HG03521 (cell line): Measurements from ENCODE around the gene PLEKHM3.

Source experiments
- ATAC-seq: cut with Tn5 transposase; IDR thresholded peaks from one replicate; pipeline ENCODE4 v1.9.1; 2021; ENCODE audit warnings: mild to moderate bottlenecking, moderate library complexity; ENCODE audit not compliant: unreplicated experiment

The PLEKHM3 gene

GRCh38 chr2:207868855-207869596, 156.3 kb downstream of the PLEKHM3 start:
- ATAC-seq: no peak

DNA sequence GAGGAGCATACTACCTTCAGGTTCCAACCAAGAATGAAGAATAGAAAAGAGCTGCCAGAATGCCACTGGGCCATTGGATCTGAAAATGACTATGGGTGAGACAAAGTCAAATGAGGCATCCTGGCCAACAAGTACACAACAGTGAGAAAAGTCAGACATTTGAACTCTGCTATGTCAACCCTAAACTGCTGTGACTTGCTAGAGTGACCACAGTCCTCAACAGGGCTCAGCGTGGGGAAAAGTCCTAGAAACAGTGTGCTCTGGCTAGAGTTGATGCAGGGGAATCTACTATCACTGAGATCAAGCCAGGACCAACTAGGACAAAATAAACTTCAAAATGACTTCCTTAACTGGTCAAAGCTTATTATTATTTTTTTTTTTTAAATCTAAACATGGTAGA, 157.4 kb downstream of the PLEKHM3 start:
- ATAC-seq: no peak

DNA sequence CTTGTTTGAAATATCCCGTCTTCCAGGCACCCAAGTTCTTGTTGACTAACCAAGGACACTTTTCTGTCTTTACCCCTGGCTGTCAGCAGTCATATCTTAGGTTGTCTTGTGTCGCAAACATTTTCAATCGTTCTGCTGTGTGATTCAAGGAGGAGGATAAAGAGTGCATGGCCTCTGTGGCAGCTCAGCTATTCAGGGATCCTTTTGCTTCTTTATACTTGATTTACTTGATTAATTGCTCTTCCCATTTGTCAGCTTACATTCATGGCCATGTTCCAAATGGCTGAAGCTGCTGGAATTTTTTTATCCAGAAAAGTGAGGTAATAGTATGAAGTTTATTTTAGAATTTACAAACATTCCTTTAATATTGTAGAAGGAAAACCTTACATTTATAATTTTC, 158.3 kb downstream of the PLEKHM3 start:
- ATAC-seq: no peak

DNA sequence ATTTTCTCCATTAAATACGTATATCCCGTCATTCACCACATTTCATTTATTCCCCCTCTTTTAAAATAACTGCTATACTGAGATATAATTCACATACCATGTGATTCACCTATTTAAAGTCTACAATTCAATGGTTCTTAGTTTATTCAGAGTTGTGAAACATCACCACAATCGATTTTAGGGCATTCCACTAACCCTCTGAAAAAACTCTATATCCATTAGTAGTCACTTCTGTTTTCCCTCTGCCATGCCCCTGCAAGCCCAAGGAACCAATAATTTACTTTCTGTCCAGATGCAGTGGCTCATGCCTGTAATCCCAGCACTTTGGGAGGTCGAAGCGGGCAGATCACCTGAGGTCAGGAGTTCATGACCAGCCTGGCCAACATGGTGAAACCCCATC, 160.1 kb downstream of the PLEKHM3 start:
- no peak for ATAC-seq

DNA sequence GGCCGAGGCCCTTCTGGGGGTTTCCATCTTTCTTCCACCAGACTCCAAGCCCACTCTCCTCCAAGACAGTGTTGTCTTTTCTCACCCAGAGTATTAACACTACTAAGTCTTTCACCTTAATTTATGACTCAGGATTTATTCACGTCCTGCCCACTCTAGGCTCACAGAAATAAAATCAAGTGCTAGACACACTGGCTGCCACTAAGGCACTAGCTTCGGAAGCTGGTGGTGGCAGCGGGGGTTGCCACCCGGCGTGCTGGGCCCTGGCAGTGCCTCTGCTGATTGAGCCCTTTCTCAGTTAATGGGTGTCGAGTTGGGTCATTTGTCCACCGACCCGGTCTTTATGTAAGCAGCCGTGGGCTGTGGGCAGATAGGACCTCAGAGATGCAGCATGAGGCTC, 162.0 kb downstream of the PLEKHM3 start:
- ATAC-seq: no peak

DNA sequence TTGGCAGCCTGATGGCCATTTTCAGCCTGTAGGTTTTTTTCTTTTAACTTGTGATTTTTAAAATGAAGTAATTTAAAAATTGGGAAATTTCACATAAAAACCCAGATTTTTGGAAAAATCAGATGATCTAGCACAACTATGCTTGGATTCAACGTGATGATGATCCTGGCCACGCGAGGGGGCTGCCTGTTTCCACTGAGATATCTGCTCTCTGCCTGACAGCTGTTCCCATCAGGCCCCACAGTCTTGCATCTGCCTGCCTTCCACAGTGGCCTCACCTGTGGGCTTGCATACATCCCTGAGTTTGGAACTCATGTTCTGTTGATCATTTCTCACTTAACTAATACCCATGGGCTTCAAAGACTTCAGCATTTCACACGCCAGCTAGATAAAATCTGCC, 163.5 kb downstream of the PLEKHM3 start:
- no peak for ATAC-seq

GRCh38 chr2:207860685-207861084, 164.6 kb downstream of the PLEKHM3 start:
- ATAC-seq: no peak

- no peak for ATAC-seq
Observed at GRCh38 chr2:207855591-207855990, 169.7 kb downstream of the PLEKHM3 start.

DNA sequence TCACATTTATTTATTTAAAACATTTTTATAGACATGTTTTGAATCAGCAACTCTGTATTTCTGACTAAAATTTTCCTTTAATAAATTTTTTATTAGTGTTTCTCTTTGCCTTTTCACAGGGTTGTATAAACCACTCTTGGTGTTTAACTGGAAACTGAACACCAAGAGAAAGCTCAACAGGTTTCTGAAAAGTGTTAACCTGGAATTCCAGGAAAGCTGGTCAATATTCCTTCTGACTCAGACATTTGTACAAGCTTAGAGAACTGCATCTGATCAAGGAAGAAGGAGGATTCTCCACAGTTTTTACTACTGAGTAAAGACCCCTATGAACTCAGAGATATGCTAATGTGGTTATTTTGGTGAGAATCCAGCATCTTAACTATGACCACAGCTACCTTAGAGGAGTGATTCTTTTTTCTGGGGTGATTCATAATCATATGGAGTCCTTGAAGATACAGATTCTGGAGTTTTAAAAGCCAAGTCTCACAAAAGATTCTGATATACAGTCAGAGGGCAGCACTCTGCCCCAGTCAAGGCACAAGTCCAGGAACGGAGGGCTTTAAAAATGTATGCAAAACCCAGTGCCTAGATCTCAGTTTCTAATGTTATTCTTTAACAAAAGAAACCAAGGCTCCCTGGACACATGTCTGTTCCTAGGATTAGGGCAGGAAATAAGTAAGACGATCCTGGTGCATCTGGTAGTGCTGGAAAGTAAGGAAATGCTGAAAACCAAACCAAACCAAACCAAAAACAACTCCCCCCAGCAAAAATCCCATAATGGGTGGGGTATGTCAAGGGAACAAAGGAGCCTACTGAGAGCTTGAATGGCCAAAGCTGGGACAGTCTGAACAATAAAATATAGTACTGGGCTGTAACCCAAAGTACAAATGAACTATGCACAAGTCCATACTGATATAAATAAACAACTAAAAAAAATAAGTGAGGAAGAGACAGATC, 170.6 kb downstream of the PLEKHM3 start:
- ATAC-seq: no peak

GRCh38 chr2:207852791-207853190, 172.5 kb downstream of the PLEKHM3 start:
- ATAC-seq: no peak

DNA sequence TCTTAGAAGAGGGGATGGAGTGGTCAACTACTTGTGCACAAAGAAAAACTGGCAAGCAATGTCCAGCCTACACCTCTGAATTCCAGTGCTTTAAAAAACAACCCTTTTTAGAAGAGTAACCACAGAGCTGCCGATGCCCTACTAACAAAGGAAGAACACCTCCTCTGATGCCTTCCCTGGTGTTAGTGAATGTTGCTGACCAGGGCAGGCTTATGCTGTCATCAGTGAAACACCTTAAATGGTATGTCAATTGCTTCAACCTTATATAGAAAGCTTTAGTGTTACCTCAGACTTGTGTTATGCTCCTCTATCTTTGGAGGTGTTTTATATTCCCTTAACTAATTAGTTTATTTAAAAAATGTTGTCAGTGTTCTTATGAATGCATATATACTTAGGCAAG, 175.9 kb downstream of the PLEKHM3 start:
- no peak for ATAC-seq

DNA sequence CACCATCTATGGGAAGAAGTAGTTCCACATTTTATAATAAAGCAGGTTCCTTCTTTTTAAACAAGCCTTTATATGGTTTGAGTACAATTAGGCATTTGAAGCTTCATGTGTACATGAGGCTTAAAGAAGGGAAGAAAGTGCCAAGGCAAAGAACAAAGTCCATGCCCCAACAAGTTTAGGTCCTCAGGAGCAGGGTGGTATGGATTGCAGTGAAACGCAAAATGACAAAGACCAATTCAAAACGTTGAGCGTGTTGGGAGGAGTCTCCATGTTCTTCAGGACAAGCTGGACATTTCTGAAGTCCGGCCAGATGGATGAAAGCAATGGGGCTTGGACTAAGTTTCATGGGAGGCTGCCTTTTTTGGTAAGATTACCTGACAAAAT, 176.8 kb downstream of the PLEKHM3 start:
- no peak for ATAC-seq

DNA sequence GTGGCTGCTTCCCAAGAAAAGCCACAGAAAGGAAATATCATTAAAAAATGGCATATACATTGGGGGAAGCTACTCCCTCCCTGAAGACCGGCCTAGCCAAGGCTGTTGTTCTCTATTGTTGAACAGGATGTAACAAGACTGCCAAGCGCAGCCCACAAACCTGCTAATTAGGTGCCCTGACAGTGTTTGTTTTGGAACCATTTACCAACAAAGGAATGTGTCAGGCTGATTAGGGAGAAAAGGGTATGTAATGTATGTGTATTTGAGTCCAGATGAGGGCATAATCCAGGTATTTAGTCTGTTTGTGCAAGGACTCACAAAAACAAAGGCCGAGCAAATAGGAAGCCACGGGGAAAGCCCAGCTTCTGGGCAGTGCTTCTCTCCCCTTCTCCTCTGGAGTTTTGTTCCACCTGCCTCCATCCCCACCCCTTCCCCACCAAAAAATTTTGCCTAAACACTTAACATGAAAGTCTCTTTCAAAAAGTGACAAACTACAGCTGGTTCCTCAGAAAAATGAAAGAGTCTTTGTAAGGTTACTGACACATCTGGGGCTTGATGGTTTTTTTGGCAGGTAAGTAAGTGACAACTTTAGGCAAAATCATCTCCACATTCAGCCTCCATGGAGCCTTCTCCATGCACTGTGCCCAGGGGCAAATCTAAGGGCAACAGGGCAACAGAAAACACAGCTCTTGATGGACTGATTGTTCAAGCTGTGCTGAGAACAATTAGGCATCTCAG, 177.4 kb downstream of the PLEKHM3 start:
- no peak for ATAC-seq

GRCh38 chr2:207847098-207847806, 178.1 kb downstream of the PLEKHM3 start:
- ATAC-seq: no peak

DNA sequence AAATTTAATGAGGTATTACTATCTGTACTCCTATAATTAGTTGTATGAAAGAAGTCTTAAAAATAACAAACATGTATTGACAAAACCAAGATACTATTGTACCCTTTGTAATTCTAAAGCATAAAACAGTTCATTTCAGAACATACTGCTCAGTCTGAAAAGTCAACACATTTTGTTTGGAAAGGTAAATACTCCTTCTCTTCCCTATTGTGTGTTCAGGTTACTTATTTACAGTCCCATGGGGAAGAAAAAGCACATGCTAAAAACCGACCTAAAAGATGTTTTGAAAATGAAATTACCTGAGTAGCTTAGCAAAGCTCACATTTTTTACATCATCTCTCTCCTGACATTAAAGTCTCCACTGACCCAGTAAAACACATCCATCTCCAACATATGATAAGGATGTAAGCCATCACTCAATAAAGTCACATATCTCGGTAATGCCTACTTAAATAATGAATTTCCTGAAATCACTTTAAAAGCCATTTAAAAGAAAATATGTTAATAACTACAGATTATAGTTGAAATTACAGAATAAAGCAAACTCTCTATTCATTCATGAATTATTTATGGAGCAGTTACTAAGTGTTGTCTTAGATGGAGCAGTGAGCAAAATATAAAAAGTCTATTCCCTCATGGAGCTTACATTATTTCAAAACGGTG, 180.0 kb downstream of the PLEKHM3 start:
- ATAC-seq: no peak

GRCh38 chr2:207844648-207845047, 180.7 kb downstream of the PLEKHM3 start:
- no peak for ATAC-seq

GRCh38 chr2:207840101-207840500, 185.2 kb downstream of the PLEKHM3 start:
- ATAC-seq: no peak

- ATAC-seq: no peak
Observed at GRCh38 chr2:207839575-207839974, 185.8 kb downstream of the PLEKHM3 start.

DNA sequence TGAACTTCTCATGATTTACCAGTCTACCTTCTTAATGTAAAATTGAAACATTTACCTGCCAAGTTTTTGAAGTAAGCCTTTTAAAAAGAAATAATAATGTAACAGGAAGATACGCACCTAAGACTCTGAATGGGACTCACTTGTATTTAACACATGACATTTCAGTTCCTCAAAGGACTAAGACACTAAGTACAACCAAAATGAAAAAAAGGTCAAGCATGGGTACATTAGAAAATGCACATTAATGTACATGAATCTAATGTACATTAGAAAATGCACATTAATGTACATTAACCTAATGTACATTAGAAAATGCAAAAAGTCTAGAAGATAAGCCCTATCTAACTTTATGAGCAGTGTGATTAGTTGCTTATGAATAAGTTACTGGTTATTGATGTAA, 186.3 kb downstream of the PLEKHM3 start:
- ATAC-seq: no peak

DNA sequence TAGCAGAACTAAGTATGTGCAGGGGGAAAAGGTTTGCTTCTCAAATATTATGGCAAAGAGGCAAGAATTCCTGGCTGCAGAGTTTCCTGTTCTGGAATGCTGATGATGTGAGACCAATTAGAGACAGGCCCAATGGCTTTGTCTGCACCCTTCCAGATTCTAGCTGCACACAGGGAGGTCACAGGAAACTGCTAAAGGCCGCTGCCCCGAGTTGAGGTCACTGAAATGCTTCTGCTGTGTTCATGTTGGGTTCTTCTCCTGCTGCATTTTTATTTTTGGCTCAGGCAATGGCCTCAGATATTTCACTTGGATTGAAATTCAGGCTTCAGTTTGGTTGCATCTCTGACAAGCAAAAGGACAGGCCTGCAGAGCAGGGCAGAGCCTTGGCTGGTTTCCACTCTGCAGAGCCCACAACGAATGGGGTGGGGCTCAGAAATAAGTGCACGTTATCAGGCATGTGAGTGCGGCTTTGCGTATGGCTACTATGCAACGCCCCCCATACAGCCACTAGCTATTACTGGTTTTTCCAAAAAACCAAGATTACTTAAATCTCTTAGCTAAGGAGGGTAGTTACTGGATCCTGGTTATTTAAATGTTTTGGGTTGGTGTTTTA, 188.7 kb downstream of the PLEKHM3 start:
- ATAC-seq: no peak
